ENCODE results near the gene RAB27B.

Gene RAB27B

GRCh38 chr18:54942144-54942543, 113.9 kb downstream of the RAB27B start:
- Histone ChIP-seq H3K9me3 (ENCODE audit: control insufficient read depth, low read length) (no peaks in the 10 kb centered on the region), H3K4me3 (ENCODE audit: low read depth, low read length) (no peak overlapping the region), H3K27ac (no peak overlapping the region), H3K4me1 (no peaks in the 10 kb centered on the region), H2AFZ (no peak overlapping the region), H3K79me2 (no peaks in the 10 kb centered on the region), H3K4me2 (ENCODE audit: low read length) (no peak overlapping the region), H3K36me3 (ENCODE audit: control insufficient read depth, insufficient read depth, low read length) (no peaks in the 10 kb centered on the region), H3K9ac (no peak overlapping the region), H3K27me3 (ENCODE audit: control insufficient read depth, insufficient read depth, low read length) (no peaks in the 10 kb centered on the region)
- no peak for TF ChIP-seq CTCF (IDR thresholded peaks at IDR 0.05)

- Histone ChIP-seq H3K9me3 (ENCODE audit: control insufficient read depth, low read length) (no peaks in the 10 kb centered on the region), H3K36me3 (ENCODE audit: control insufficient read depth, insufficient read depth, low read length) (no peaks in the 10 kb centered on the region), H3K27ac (no peak overlapping the region), H3K9ac (no peak overlapping the region), H3K4me1 (no peaks in the 10 kb centered on the region), H3K4me3 (ENCODE audit: low read depth, low read length) (no peak overlapping the region), H3K79me2 (no peaks in the 10 kb centered on the region), H3K27me3 (ENCODE audit: control insufficient read depth, insufficient read depth, low read length) (no peaks in the 10 kb centered on the region), H2AFZ (no peak overlapping the region), H3K4me2 (ENCODE audit: low read length) (no peak overlapping the region)
- TF ChIP-seq CTCF (IDR thresholded peaks at IDR 0.05), result no peak
Observed at GRCh38 chr18:54942569-54942968, 114.3 kb downstream of the RAB27B start.
